Epithelial cell of esophagus (primary cell): ENCODE data around the gene ARID1B.
A peak's percentile ranks its signal among the peaks of the same experiment; 100 is the strongest.

Experiments used
- DNase-seq: peaks from one replicate; pipeline ENCODE4 v3.0.0; 2010; ENCODE audit warnings: low read depth
- H3K4me3 ChIP-seq: 2 replicates; pipeline ENCODE4 v1.5.1; 2011; ENCODE audit warnings: mild to moderate bottlenecking, low read length, control low read depth
- CTCF ChIP-seq: IDR thresholded peaks from 2 replicates; pipeline ENCODE4 v1.5.1; 2011; ENCODE audit warnings: low read depth, mild to moderate bottlenecking, low read length, control low read depth, inconsistent platforms; ENCODE audit not compliant: insufficient read depth; ENCODE audit errors: missing control alignments

ARID1B gene

GRCh38 chr6:157182503-157183264 is 405.5 kb downstream of the ARID1B start:
- no peak for DNase-seq
- no peak for TF ChIP-seq CTCF
- no peak overlapping the region for H3K4me3 ChIP-seq

- peak; percentile 95 for TF ChIP-seq CTCF
- peak; percentile 72 for DNase-seq
- H3K4me3 ChIP-seq = no peak overlapping the region
Observed at GRCh38 chr6:157184202-157185015, 407.2 kb downstream of the ARID1B start.

- no peak overlapping the region for H3K4me3 ChIP-seq
- no peak for DNase-seq
- TF ChIP-seq CTCF = no peak
Observed at GRCh38 chr6:157185171-157185570, 408.0 kb downstream of the ARID1B start.

DNA sequence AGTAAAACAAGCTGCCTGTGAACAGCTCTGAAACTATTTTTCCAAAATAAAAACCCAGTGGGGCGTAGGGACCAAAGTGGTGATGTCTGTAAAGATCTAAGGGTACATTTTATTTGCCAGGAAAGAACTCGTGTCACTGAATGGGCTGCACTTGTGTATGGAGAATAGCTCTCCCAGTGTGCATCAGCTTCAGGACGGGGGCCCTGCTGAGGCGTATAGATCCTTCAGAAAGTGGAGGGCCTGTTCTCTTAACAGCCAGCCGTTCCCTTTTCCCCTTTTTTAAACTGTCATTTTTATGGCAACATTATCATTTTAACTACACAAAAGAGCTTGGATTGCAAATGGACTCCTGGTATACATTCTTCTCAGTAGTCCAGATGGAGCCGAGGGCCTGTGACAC is 408.8 kb downstream of the ARID1B start:
- no peak for DNase-seq

GRCh38 chr6:157186785-157187181 is 409.6 kb downstream of the ARID1B start:
- H3K4me3 ChIP-seq = no peak overlapping the region
- no peak for DNase-seq
- TF ChIP-seq CTCF = no peak

More for the DNA sequence above, 408.8 kb downstream of the ARID1B start:
- no peak for TF ChIP-seq CTCF
- H3K4me3 ChIP-seq = no peak overlapping the region

GRCh38 chr6:157187182-157188083 is 410.3 kb downstream of the ARID1B start:
- H3K4me3 ChIP-seq = no peak overlapping the region
- TF ChIP-seq CTCF = no peak
- DNase-seq = no peak
